HCT116 (cell line): Measurements from ENCODE around the gene DLX2. TPM values are rescaled to one million over a fixed set of nuclear protein-coding genes. Genes with fewer than 3 reads are reported as not detected.

Source experiments
- ATAC-seq: fragments of 200-7000 bp; cut with Tn5 transposase; 2 replicates; pipeline ENCODE4 v1.9.1; 2020; ENCODE audit warnings: mild to moderate bottlenecking, moderate library complexity
- BruUV-seq: library from RNA; stranded (reverse); fragments of 400-500 nt; replicated peaks from 2 replicates; lab custom pipeline; 2021; lab: Mats Ljungman, UMichigan
- CTCF ChIA-PET: fragments of 300-600 bp; sonication (Branson Sonifier 250); formaldehyde crosslinking; loops from one replicate; lab custom pipeline; 2021; ENCODE audit warnings: antibody characterized with exemption; lab: Charles Lee
- POLR2A ChIA-PET: fragments of 300-600, 350-600 bp; sonication (Branson Sonifier 250); formaldehyde crosslinking; loops from one replicate; lab custom pipeline; 2021; ENCODE audit warnings: antibody characterized with exemption; lab: Charles Lee
- RAD21 ChIA-PET, 2 experiments: fragments of 300-600 bp; sonication (Branson Sonifier 250); formaldehyde crosslinking; loops; one replicate each; lab custom pipeline; 2023; ENCODE audit warnings: low total read pairs in 2 of 2; ENCODE audit not compliant: uncharacterized antibody in 2 of 2, unreplicated experiment in 2 of 2, low non-redundant PET in 1 of 2; lab: Charles Lee
- DNase-seq: peaks from one replicate; pipeline ENCODE4 v3.0.0-alpha.2; 2010; ENCODE audit warnings: low read depth, low spot score
- H2AFZ ChIP-seq: fragments of 200-600 bp; shearing (Covaris generic), sonication (generic); 2 replicates; pipeline ENCODE4 v1.6.1; 2017; ENCODE audit warnings: low read depth, mixed run types, mixed read lengths, antibody characterized with exemption, low read length; ENCODE audit not compliant: poor library complexity, severe bottlenecking
- H3K27ac ChIP-seq: 2 replicates; pipeline ENCODE4 v1.5.1; 2012; ENCODE audit warnings: low read depth, low read length
- H3K27me3 ChIP-seq: fragments of 200-600 bp; sonication (generic); 2 replicates; pipeline ENCODE4 v1.6.1; 2016; ENCODE audit warnings: mixed run types, low read length, mixed read lengths; ENCODE audit not compliant: insufficient read depth
- H3K36me3 ChIP-seq, 2 experiments: fragments of 200-500 bp in 1 of 2; fragments of 200-600 bp in 1 of 2; sonication (Bioruptor generic) in 1 of 2; sonication (generic) in 1 of 2; 2 replicates each; pipeline versions ENCODE4 v1.5.1 to v1.6.1; 2014 to 2016; ENCODE audit warnings: low read length in 2 of 2, inconsistent platforms in 1 of 2, mixed read lengths in 1 of 2, mixed run types in 1 of 2; ENCODE audit not compliant: insufficient read depth in 2 of 2, control insufficient read depth in 1 of 2
- H3K4me1 ChIP-seq, 2 experiments: fragments of 200-600 bp in 1 of 2; sonication (generic) in 1 of 2; 2 replicates each; pipeline versions ENCODE4 v1.5.1 to v1.6.1; 2012 to 2017; ENCODE audit warnings: low read length in 2 of 2, inconsistent platforms in 1 of 2, mild to moderate bottlenecking in 1 of 2, mixed read lengths in 1 of 2, mixed run types in 1 of 2, moderate library complexity in 1 of 2; ENCODE audit not compliant: insufficient read depth in 2 of 2, control insufficient read depth in 1 of 2
- H3K4me2 ChIP-seq: fragments of 200-600 bp; sonication (generic); 2 replicates; pipeline ENCODE4 v1.6.1; 2017; ENCODE audit warnings: mixed run types, low read length, mixed read lengths
- H3K4me3 ChIP-seq, 2 experiments: fragments of 200-600 bp in 1 of 2; sonication (generic) in 1 of 2; replicated peaks in 1 of 2; 2 replicates each; pipeline ENCODE4 v1.5.1; 2011 to 2016; ENCODE audit warnings: low read length in 2 of 2, control low read depth in 1 of 2, low read depth in 1 of 2, mild to moderate bottlenecking in 1 of 2, mixed read lengths in 1 of 2, mixed run types in 1 of 2
- H3K79me2 ChIP-seq: fragments of 200-600 bp; sonication (generic); 2 replicates; pipeline ENCODE4 v1.6.1; 2017; ENCODE audit warnings: mild to moderate bottlenecking, mixed run types, low read length, moderate library complexity, mixed read lengths; ENCODE audit not compliant: insufficient read depth
- H3K9ac ChIP-seq: fragments of 200-600 bp; sonication (generic); 2 replicates; pipeline ENCODE4 v1.6.1; 2016; ENCODE audit warnings: low read length, mixed read lengths
- H3K9me2 ChIP-seq: fragments of 200-600 bp; sonication (generic), shearing (Covaris generic); 2 replicates; pipeline ENCODE4 v1.6.1; 2017; ENCODE audit warnings: mixed run types, mild to moderate bottlenecking, moderate library complexity; ENCODE audit not compliant: insufficient read depth
- H3K9me3 ChIP-seq, 2 experiments: fragments of 200-500 bp in 1 of 2; fragments of 200-600 bp in 1 of 2; sonication (Bioruptor generic) in 1 of 2; sonication (generic) in 1 of 2; 2 replicates each; pipeline ENCODE4 v1.6.1; 2014 to 2017; ENCODE audit warnings: low read length in 2 of 2, mixed read lengths in 2 of 2, inconsistent platforms in 1 of 2, low read depth in 1 of 2, mild to moderate bottlenecking in 1 of 2, mixed run types in 1 of 2, moderate library complexity in 1 of 2; ENCODE audit not compliant: control insufficient read depth in 1 of 2, insufficient read depth in 1 of 2
- H4K20me1 ChIP-seq: fragments of 200-600 bp; sonication (generic), shearing (Covaris generic); 2 replicates; pipeline ENCODE4 v1.6.1; 2017; ENCODE audit warnings: mixed run types, mild to moderate bottlenecking, moderate library complexity; ENCODE audit not compliant: insufficient read depth
- ELF1 ChIP-seq: IDR thresholded peaks from 2 replicates; pipeline ENCODE4 v1.6.1; 2012; ENCODE audit warnings: low read depth, borderline replicate concordance
- EZH2phosphoT487 ChIP-seq: fragments of 200-600 bp; IDR thresholded peaks from 2 replicates; pipeline ENCODE4 v1.6.1; 2018; ENCODE audit warnings: antibody characterized with exemption, borderline replicate concordance
- FOSL1 ChIP-seq: IDR thresholded peaks from 2 replicates; pipeline ENCODE4 v1.6.1; 2012; ENCODE audit warnings: low read depth
- MAX ChIP-seq: IDR thresholded peaks from 2 replicates; pipeline ENCODE4 v1.6.1; 2012
- POLR2A ChIP-seq: IDR thresholded peaks from 2 replicates; pipeline ENCODE4 v1.7.0; 2011; ENCODE audit warnings: borderline replicate concordance; ENCODE audit not compliant: insufficient read depth, insufficient read length; ENCODE audit errors: extremely low read depth
- RAD21 ChIP-seq: IDR thresholded peaks from 2 replicates; pipeline ENCODE4 v1.6.1; 2012; ENCODE audit warnings: low read depth, mild to moderate bottlenecking
- SRF ChIP-seq: IDR thresholded peaks from 2 replicates; pipeline ENCODE4 v1.6.1; 2012; ENCODE audit warnings: low read depth
- TCF7L2 ChIP-seq: IDR thresholded peaks from 2 replicates; pipeline ENCODE4 v1.7.0; 2011; ENCODE audit warnings: borderline replicate concordance, inconsistent platforms; ENCODE audit not compliant: insufficient read depth, insufficient read length; ENCODE audit errors: extremely low read depth
- ZFX ChIP-seq: fragments of 450-650 bp; IDR thresholded peaks from 2 replicates; pipeline ENCODE4 v1.6.1; 2017
- ZNF274 ChIP-seq: fragments of 200-500 bp; sonication (Bioruptor generic); IDR thresholded peaks from 2 replicates; pipeline ENCODE4 v1.6.1; 2014; ENCODE audit warnings: mild to moderate bottlenecking, low read depth, low read length, inconsistent platforms
- intact Hi-C: fragments of 100-400 bp; cut with micrococcal nuclease; formaldehyde crosslinking; loops from 2 replicates; pipeline ENCODE4 v1.10.0; 2022
- total RNA-seq: library from RNA; stranded (reverse); gene quantifications from one replicate; pipeline ENCODE4 v1.2.1, GENCODE V29; 2021; ENCODE audit not compliant: unreplicated experiment
- TF ChIP-seq, protein P1 (sequence below): IDR thresholded peaks from 2 replicates; pipeline ENCODE4 v1.6.1; 2011; ENCODE audit warnings: mild to moderate bottlenecking, low read length, moderate library complexity; ENCODE audit not compliant: insufficient replicate concordance; ENCODE audit errors: extremely low read depth
- TF ChIP-seq, protein P2 (sequence below): IDR thresholded peaks from 2 replicates; pipeline ENCODE4 v1.6.1; 2012; ENCODE audit warnings: low read depth

Gene DLX2
- total RNA-seq, 1 experiment from 2014 or later = 3.7 TPM

DNA sequence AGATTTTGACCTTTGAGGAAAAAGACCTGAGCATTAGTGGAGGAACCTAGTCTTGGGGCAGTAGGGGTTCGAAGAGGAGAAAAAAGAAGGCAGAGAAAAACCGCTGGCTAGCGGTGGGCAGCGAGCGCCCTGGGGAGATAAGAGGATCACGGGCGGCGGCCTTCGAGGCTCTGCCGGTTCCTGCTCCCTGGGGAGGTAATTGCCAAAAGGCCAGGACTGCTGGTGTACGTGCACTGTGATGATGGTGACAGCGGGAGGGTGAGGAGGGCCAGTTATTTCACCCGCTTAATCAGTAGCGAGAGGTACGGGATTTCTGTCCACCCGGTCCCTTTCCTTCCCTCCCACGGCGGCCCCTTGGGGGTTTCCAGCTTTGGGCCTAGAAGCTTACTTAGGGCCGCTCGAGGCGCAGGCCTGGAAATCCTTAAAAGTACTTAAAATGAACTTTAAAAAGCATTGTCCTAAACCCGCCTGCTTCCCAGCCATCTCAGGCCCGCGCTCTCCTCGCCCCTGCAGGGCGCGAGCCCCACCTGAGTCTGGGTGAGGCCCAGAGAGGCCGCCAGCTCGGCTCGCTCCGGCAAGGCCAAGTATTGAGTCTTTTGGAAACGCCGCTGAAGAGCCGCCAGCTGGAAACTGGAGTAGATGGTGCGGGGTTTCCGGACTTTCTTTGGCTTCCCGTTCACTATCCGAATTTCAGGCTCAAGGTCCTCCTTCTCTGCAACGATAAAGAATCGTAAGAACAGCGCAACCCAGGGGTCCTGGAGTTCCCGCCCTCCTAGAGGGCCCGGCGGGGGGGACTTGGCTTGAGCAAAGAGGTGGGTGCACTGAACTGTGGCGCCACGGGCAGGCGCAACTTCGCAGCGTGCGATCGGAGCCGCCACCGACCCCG lies 1.5 kb downstream of the DLX2 start:
- Histone ChIP-seq H3K9me2 (no peaks in the 10 kb centered on the region), H3K9me3 (no peaks in the 10 kb centered on the region), H3K4me1 (peaks cover 46 to 70% of the 10 kb centered on the region in 2 experiments), H3K4me2 (peak overlapping the region; percentile 86), H2AFZ (no peak overlapping the region), H3K27me3 (no peaks in the 10 kb centered on the region), H3K79me2 (no peaks in the 10 kb centered on the region), H3K27ac (no peak overlapping the region), H3K4me3 (peak overlapping the region; percentile 60 to 64), H4K20me1 (no peaks in the 10 kb centered on the region), H3K9ac (peak overlapping the region; percentile 63; the same call in 1 of the 2 replicates), H3K36me3 (no peaks in the 10 kb centered on the region)
- BruUV-seq = no TSS peak
- TF ChIP-seq TCF7L2 = no peak
- no peak for TF ChIP-seq POLR2A
- TF ChIP-seq RAD21 = no peak
- TF ChIP-seq, protein P1, sequence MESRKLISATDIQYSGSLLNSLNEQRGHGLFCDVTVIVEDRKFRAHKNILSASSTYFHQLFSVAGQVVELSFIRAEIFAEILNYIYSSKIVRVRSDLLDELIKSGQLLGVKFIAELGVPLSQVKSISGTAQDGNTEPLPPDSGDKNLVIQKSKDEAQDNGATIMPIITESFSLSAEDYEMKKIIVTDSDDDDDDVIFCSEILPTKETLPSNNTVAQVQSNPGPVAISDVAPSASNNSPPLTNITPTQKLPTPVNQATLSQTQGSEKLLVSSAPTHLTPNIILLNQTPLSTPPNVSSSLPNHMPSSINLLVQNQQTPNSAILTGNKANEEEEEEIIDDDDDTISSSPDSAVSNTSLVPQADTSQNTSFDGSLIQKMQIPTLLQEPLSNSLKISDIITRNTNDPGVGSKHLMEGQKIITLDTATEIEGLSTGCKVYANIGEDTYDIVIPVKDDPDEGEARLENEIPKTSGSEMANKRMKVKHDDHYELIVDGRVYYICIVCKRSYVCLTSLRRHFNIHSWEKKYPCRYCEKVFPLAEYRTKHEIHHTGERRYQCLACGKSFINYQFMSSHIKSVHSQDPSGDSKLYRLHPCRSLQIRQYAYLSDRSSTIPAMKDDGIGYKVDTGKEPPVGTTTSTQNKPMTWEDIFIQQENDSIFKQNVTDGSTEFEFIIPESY = no peak
- no peak for TF ChIP-seq ZFX
- TF ChIP-seq EZH2phosphoT487 = no peak
- TF ChIP-seq MAX = no peak
- TF ChIP-seq ELF1 = no peak
- TF ChIP-seq FOSL1 = no peak
- TF ChIP-seq ZNF274 = no peak
- TF ChIP-seq, protein P2, sequence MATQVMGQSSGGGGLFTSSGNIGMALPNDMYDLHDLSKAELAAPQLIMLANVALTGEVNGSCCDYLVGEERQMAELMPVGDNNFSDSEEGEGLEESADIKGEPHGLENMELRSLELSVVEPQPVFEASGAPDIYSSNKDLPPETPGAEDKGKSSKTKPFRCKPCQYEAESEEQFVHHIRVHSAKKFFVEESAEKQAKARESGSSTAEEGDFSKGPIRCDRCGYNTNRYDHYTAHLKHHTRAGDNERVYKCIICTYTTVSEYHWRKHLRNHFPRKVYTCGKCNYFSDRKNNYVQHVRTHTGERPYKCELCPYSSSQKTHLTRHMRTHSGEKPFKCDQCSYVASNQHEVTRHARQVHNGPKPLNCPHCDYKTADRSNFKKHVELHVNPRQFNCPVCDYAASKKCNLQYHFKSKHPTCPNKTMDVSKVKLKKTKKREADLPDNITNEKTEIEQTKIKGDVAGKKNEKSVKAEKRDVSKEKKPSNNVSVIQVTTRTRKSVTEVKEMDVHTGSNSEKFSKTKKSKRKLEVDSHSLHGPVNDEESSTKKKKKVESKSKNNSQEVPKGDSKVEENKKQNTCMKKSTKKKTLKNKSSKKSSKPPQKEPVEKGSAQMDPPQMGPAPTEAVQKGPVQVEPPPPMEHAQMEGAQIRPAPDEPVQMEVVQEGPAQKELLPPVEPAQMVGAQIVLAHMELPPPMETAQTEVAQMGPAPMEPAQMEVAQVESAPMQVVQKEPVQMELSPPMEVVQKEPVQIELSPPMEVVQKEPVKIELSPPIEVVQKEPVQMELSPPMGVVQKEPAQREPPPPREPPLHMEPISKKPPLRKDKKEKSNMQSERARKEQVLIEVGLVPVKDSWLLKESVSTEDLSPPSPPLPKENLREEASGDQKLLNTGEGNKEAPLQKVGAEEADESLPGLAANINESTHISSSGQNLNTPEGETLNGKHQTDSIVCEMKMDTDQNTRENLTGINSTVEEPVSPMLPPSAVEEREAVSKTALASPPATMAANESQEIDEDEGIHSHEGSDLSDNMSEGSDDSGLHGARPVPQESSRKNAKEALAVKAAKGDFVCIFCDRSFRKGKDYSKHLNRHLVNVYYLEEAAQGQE = no peak
- no peak for TF ChIP-seq SRF
- RAD21 ChIA-PET = no interaction called here
- intact Hi-C loops = loop anchor here (5.0 kb wide), 1 partner anchor 361 kb away; no protein-coding TSS in a partner anchor
- ATAC-seq (no peak), DNase-seq (no peak)
- POLR2A ChIA-PET = no interaction called here
- CTCF ChIA-PET = interaction anchor here (2.0 kb wide), 1 partner anchor 395 kb away, joined by 6 read pairs; no protein-coding TSS in a partner anchor
